Ishikawa (cell line): ENCODE results near the gene ZNF414.

ENCODE experiments used
- CEBPB ChIP-seq: IDR thresholded peaks from 2 replicates; pipeline ENCODE4 v1.6.1; 2012
- CREB1 ChIP-seq: IDR thresholded peaks from 2 replicates; pipeline ENCODE4 v1.6.1; 2012; ENCODE audit warnings: low read depth
- EGR1 ChIP-seq: IDR thresholded peaks from 2 replicates; pipeline ENCODE4 v1.6.1; 2012
- EP300 ChIP-seq: IDR thresholded peaks from 2 replicates; pipeline ENCODE4 v1.6.1; 2012; ENCODE audit warnings: borderline replicate concordance
- FOXM1 ChIP-seq: IDR thresholded peaks from 2 replicates; pipeline ENCODE4 v1.6.1; 2012; ENCODE audit warnings: low read depth, borderline replicate concordance
- MAX ChIP-seq: IDR thresholded peaks from 2 replicates; pipeline ENCODE4 v1.6.1; 2012
- NFIC ChIP-seq: IDR thresholded peaks from 2 replicates; pipeline ENCODE4 v1.6.1; 2012
- RAD21 ChIP-seq: IDR thresholded peaks from 2 replicates; pipeline ENCODE4 v1.6.1; 2012; ENCODE audit warnings: low read depth
- REST ChIP-seq: IDR thresholded peaks from 2 replicates; pipeline ENCODE4 v1.6.1; 2012; ENCODE audit warnings: low read depth, mild to moderate bottlenecking
- TAF1 ChIP-seq: IDR thresholded peaks from 2 replicates; pipeline ENCODE4 v1.6.1; 2012; ENCODE audit warnings: low read depth, mild to moderate bottlenecking
- TCF12 ChIP-seq: IDR thresholded peaks from 2 replicates; pipeline ENCODE4 v1.6.1; 2012; ENCODE audit warnings: low read depth
- TEAD4 ChIP-seq: IDR thresholded peaks from 2 replicates; pipeline ENCODE4 v1.6.1; 2012
- USF1 ChIP-seq: IDR thresholded peaks from 2 replicates; pipeline ENCODE4 v1.6.1; 2012
- YY1 ChIP-seq: IDR thresholded peaks from 2 replicates; pipeline ENCODE4 v1.6.1; 2012; ENCODE audit warnings: low read depth
- ZBTB7A ChIP-seq: IDR thresholded peaks from 2 replicates; pipeline ENCODE4 v1.6.1; 2012; ENCODE audit warnings: low read depth

The ZNF414 gene

GRCh38 chr19:8462571-8462970 lies 51.4 kb downstream of the ZNF414 start:
- TF ChIP-seq NFIC = no peak
- TF ChIP-seq ZBTB7A = no peak
- no peak for TF ChIP-seq TCF12
- no peak for TF ChIP-seq YY1
- no peak for TF ChIP-seq EGR1
- no peak for TF ChIP-seq MAX
- TF ChIP-seq RAD21 = no peak

- TF ChIP-seq TEAD4 (no peak), REST (no peak), EGR1 (no peak), TCF12 (no peak), USF1 (no peak), CEBPB (no peak), MAX (no peak), YY1 (no peak), RAD21 (no peak), TAF1 (no peak), CREB1 (no peak), FOXM1 (no peak), EP300 (no peak)
These were observed 52.1 kb downstream of the ZNF414 start for GRCh38 chr19:8461891-8462290.

GRCh38 chr19:8461376-8461775 lies 52.6 kb downstream of the ZNF414 start:
- TF ChIP-seq RAD21 (no peak), MAX (no peak), REST (no peak), CEBPB (no peak), YY1 (no peak), TEAD4 (no peak), FOXM1 (no peak), EGR1 (no peak), NFIC (no peak), TCF12 (no peak), EP300 (no peak), TAF1 (no peak), CREB1 (no peak), USF1 (no peak), ZBTB7A (no peak)

GRCh38 chr19:8460516-8461298 lies 53.3 kb downstream of the ZNF414 start:
- TF ChIP-seq TAF1 (no peak), CREB1 (no peak), REST (no peak), ZBTB7A (no peak), NFIC (no peak), USF1 (no peak), MAX (no peak), EGR1 (no peak), YY1 (no peak), TCF12 (no peak), EP300 (no peak), FOXM1 (no peak), RAD21 (no peak), CEBPB (no peak), TEAD4 (no peak)
